Caco-2 (cell line): Measurements from ENCODE around the gene IFNA7. TPM values are rescaled to one million over a fixed set of nuclear protein-coding genes. Genes with fewer than 3 reads are reported as not detected.

Source experiments
- BruUV-seq: library from RNA; stranded (reverse); fragments of 400-500 nt; replicated peaks from 2 replicates; lab custom pipeline; 2021; lab: Mats Ljungman, UMichigan
- CTCF ChIA-PET: fragments of 300-600 bp; sonication (Branson Sonifier 250); formaldehyde crosslinking; loops from one replicate; lab custom pipeline; 2022; ENCODE audit warnings: antibody characterized with exemption; lab: Charles Lee
- POLR2A ChIA-PET: fragments of 300-600 bp; sonication (Branson Sonifier 250); formaldehyde crosslinking; loops from one replicate; lab custom pipeline; 2022; ENCODE audit warnings: antibody characterized with exemption; lab: Charles Lee
- DNase-seq, 2 experiments: peaks; one replicate each; pipeline versions ENCODE4 v3.0.0 to v3.0.0-alpha.2; 2020 to 2022
- H3K27me3 ChIP-seq: replicated peaks from 2 replicates; pipeline ENCODE4 v1.6.0; 2011; ENCODE audit warnings: low read length; ENCODE audit not compliant: control insufficient read depth, insufficient read depth
- H3K36me3 ChIP-seq: 2 replicates; pipeline ENCODE4 v1.5.1; 2011; ENCODE audit warnings: low read length; ENCODE audit not compliant: control insufficient read depth, insufficient read depth
- H3K4me1 ChIP-seq: fragments of 250-450 bp; sonication (Bioruptor Pico); 2 replicates; pipeline ENCODE4 v1.5.1; 2020; ENCODE audit warnings: mild to moderate bottlenecking
- H3K4me3 ChIP-seq: 2 replicates; pipeline ENCODE4 v1.5.1; 2011; ENCODE audit warnings: low read depth, mild to moderate bottlenecking, control low read depth, low read length
- H3K9me3 ChIP-seq: fragments of 250-450 bp; sonication (Bioruptor Pico); 2 replicates; pipeline ENCODE4 v1.5.1; 2020; ENCODE audit warnings: mild to moderate bottlenecking, moderate library complexity
- H3K27ac Mint-ChIP-seq: one replicate; pipeline ENCODE4 v1.8.0; 2022; ENCODE audit warnings: mixed read lengths; ENCODE audit not compliant: unreplicated experiment
- H3K27me3 Mint-ChIP-seq: one replicate; pipeline ENCODE4 v1.8.0; 2022; ENCODE audit warnings: mixed read lengths; ENCODE audit not compliant: insufficient read depth, unreplicated experiment
- H3K36me3 Mint-ChIP-seq: one replicate; pipeline ENCODE4 v1.8.0; 2022; ENCODE audit warnings: mild to moderate bottlenecking, mixed read lengths; ENCODE audit not compliant: insufficient read depth, unreplicated experiment
- H3K4me1 Mint-ChIP-seq: one replicate; pipeline ENCODE4 v1.8.0; 2022; ENCODE audit warnings: low read depth, mixed read lengths; ENCODE audit not compliant: unreplicated experiment
- H3K4me3 Mint-ChIP-seq: one replicate; pipeline ENCODE4 v1.8.0; 2022; ENCODE audit warnings: mild to moderate bottlenecking, moderate library complexity, mixed read lengths; ENCODE audit not compliant: unreplicated experiment
- H3K9me3 Mint-ChIP-seq: one replicate; pipeline ENCODE4 v1.8.0; 2022; ENCODE audit warnings: mixed read lengths; ENCODE audit not compliant: unreplicated experiment
- CTCF ChIP-seq, 2 experiments: fragments of 200-600 bp in 1 of 2; IDR thresholded peaks; 1 replicate in 1 of 2; 2 replicates in 1 of 2; pipeline versions ENCODE4 v1.5.1 to v1.8.0; 2011 to 2022; ENCODE audit warnings: antibody characterized with exemption in 1 of 2, control low read depth in 1 of 2, inconsistent platforms in 1 of 2, low read depth in 1 of 2, low read length in 1 of 2, mild to moderate bottlenecking in 1 of 2, moderate library complexity in 1 of 2; ENCODE audit not compliant: insufficient read depth in 1 of 2, severe bottlenecking in 1 of 2, unreplicated experiment in 1 of 2
- intact Hi-C: fragments of 100-400 bp; cut with micrococcal nuclease; formaldehyde crosslinking; loops from one replicate; pipeline ENCODE4 v1.10.0; 2022; ENCODE audit not compliant: unreplicated experiment
- total RNA-seq: library from RNA; stranded (reverse); gene quantifications from 2 replicates; pipeline ENCODE4 v1.2.3, GENCODE V29; 2022

The IFNA7 gene
- total RNA-seq, 1 experiment from 2014 or later = not detected

GRCh38 chr9:21165516-21165915 lies 36.5 kb downstream of the IFNA7 start:
- POLR2A ChIA-PET = no interaction called here
- no peaks in the 10 kb centered on the region for H3K4me1 Mint-ChIP-seq
- H3K4me1 ChIP-seq = no peaks in the 10 kb centered on the region
- no peaks in the 10 kb centered on the region for H3K36me3 ChIP-seq
- BruUV-seq = no TSS peak
- intact Hi-C loops = no loop called here
- TF ChIP-seq CTCF (IDR thresholded peaks at IDR 0.05; ENCODE audit: insufficient read depth in 1 of 2, low read depth in 1 of 2, low read length in 1 of 2, severe bottlenecking in 1 of 2, unreplicated experiment in 1 of 2) = no peak
- H3K4me3 Mint-ChIP-seq = no peak overlapping the region
- DNase-seq = no peak
- no peak overlapping the region for H3K27ac Mint-ChIP-seq
- H3K27me3 ChIP-seq = no peaks in the 10 kb centered on the region
- no peaks in the 10 kb centered on the region for H3K9me3 Mint-ChIP-seq
- H3K9me3 ChIP-seq = no peaks in the 10 kb centered on the region
- H3K27me3 Mint-ChIP-seq = peaks cover 10% of the 10 kb centered on the region
- no peaks in the 10 kb centered on the region for H3K36me3 Mint-ChIP-seq
- CTCF ChIA-PET = no interaction called here
- no peak overlapping the region for H3K4me3 ChIP-seq

GRCh38 chr9:21160178-21160577 lies 41.8 kb downstream of the IFNA7 start:
- Histone ChIP-seq H3K4me1 (no peaks in the 10 kb centered on the region), H3K9me3 (no peaks in the 10 kb centered on the region), H3K27me3 (no peaks in the 10 kb centered on the region), H3K36me3 (no peaks in the 10 kb centered on the region), H3K4me3 (no peak overlapping the region)
- POLR2A ChIA-PET = no interaction called here
- H3K36me3 Mint-ChIP-seq = no peaks in the 10 kb centered on the region
- no TSS peak for BruUV-seq
- H3K27me3 Mint-ChIP-seq = peaks cover 13% of the 10 kb centered on the region
- no peak overlapping the region for H3K27ac Mint-ChIP-seq
- CTCF ChIA-PET = no interaction called here
- H3K4me3 Mint-ChIP-seq = no peak overlapping the region
- intact Hi-C loops = no loop called here
- no peaks in the 10 kb centered on the region for H3K9me3 Mint-ChIP-seq
- no peak for DNase-seq
- TF ChIP-seq CTCF (IDR thresholded peaks at IDR 0.05; ENCODE audit: insufficient read depth in 1 of 2, low read depth in 1 of 2, low read length in 1 of 2, severe bottlenecking in 1 of 2, unreplicated experiment in 1 of 2) = no peak
- no peaks in the 10 kb centered on the region for H3K4me1 Mint-ChIP-seq

- Histone ChIP-seq H3K36me3 (no peaks in the 10 kb centered on the region), H3K27me3 (no peaks in the 10 kb centered on the region), H3K9me3 (no peaks in the 10 kb centered on the region), H3K4me1 (no peaks in the 10 kb centered on the region), H3K4me3 (no peak overlapping the region)
- Mint-ChIP-seq H3K9me3 (no peaks in the 10 kb centered on the region), H3K27me3 (peaks cover 6% of the 10 kb centered on the region), H3K27ac (no peak overlapping the region), H3K36me3 (no peaks in the 10 kb centered on the region), H3K4me1 (no peaks in the 10 kb centered on the region), H3K4me3 (no peak overlapping the region)
- intact Hi-C loops = no loop called here
- POLR2A ChIA-PET = no interaction called here
- no peak for TF ChIP-seq CTCF (IDR thresholded peaks at IDR 0.05; ENCODE audit: insufficient read depth in 1 of 2, low read depth in 1 of 2, low read length in 1 of 2, severe bottlenecking in 1 of 2, unreplicated experiment in 1 of 2)
- DNase-seq = no peak
- BruUV-seq = no TSS peak
- CTCF ChIA-PET = interaction anchor here (0.7 kb wide), 1 partner anchor 241 kb away, joined by 3 read pairs; no protein-coding TSS in a partner anchor
Observed at GRCh38 chr9:21155501-21155900, 46.5 kb downstream of the IFNA7 start.
